HG03064 (cell line): Measurements from ENCODE around the gene SCN1B.
"Not testable (repeated sequence)": the region's sequence is repeated elsewhere in the genome, so short reads cannot be mapped to it uniquely, and the experiment has no call there.

ENCODE experiments used
- ATAC-seq: cut with Tn5 transposase; IDR thresholded peaks from one replicate; pipeline ENCODE4 v1.9.1; 2021; ENCODE audit warnings: low read depth; ENCODE audit not compliant: unreplicated experiment

SCN1B gene

DNA sequence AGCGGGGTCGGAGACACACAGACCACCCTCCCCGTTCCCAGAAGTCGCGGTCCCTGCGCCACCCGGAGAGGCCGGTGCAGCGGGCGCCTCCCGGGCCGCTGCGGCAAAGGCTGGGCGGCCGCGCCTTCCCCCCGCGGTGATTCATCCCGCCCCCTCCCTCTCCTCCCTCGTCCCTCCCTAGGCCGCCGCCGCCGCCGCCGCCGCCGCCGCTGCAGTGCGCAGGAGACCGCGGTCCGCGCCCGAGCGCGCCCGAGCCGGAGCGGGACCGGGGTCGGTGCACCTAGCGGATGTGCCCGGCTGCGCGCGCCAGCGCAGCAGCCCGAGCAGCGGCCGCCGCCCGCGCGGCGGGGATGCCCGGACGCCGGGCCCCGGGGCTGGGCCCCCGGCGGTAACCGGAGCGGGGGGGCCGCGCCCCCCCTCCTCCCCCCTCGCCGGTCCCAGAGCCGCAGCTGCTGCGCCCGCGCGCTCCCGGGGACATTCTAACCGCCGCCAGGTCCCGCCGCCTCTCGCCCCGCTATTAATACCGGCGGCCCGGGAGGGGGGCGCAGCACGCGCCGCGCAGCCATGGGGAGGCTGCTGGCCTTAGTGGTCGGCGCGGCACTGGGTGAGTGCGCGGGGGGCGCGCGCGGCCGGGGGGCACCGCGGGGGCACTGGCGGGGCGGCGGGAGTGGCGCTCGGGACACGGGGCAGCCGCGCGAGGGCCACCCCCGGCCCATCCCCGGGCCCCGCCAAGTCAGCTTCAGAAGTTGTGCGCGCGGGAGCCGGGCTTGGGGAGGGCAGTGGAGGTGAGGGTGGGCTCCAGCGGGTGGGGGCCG lies at the start of gene SCN1B:
Gene SCN1B (plus strand): TSS at position 214 of the 815 bp plus-strand sequence. CDS start 351 bp downstream, at position 565.
- ATAC-seq = no peak

DNA sequence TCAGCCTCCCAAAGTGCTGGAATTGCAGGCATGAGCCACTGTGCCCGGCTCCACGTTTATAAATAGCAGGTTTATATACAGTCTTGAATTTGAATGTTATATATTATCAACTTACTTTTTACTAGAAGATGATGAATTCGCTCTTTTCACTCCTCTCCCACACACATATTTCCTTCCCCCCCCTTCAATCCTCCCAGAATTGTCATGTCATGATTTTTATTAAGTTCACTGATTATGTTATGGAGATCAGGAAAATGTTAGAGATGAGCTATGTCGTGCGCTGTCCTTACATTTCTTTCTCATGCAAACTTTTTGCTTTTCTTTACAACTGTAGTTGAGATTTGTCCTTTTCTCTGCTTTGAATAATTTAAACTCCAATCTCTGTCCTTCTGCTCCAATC lies 48.0 kb upstream of the SCN1B start:
- no peak for ATAC-seq

GRCh38 chr19:34983786-34984185 lies 46.5 kb upstream of the SCN1B start:
- no peak for ATAC-seq

DNA sequence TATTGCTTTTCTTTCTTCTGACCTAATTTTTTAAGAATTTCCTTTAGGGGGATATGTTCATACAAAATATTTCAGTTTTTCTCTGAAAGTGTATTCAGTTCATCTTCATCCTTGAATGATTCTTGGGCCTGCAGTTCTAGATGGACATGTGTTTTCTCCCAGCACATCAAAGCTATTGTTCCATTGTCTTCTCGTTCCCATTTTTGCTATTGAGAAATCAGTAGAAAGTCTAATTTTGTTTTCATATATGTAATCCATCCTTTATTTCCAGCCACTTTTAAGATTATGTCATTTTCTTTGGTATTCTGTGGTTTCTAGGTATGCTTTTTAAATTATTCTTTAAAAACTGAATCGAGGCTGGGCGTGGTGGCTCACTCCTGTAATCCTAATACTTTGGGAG lies 46.0 kb upstream of the SCN1B start:
- ATAC-seq = no peak

DNA sequence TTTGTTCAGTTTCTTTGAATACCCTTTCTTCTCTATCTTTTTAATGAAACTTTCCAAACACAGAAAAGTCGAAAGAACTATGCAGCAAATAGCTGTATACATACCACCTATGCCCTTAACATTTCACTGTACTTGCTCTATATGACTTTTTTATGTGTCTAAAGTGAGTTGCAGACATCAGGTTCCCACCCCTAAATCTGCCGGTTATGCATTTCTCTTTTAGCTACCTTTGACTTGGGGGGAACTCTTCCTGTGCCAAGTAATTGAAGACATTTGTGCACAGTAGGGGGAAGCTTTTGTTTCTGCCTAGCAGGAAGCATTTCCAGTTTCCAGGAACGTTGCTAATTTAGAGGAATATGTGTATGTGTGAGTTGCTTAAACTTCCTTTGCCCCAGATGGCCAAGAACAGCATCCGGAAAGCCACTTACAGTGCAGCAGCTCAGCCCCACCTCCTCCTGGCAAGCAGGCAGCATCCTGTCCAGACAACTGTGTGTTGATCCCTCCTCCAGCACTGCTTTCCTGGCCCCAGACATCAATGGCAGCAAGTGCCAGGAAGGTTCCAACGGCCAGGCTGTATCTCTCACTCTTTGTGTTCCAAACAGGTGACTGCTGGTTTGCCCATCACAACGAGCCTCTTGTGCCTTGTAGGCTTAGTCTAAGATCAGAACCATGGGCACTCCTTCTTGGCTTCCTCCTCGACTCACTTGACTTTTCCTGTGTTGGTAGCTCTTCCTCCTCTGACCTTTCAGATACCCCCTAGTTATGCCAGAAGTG lies 44.8 kb upstream of the SCN1B start:
- ATAC-seq = no peak

- ATAC-seq = no peak
Observed at GRCh38 chr19:34988119-34988518, 42.2 kb upstream of the SCN1B start.

DNA sequence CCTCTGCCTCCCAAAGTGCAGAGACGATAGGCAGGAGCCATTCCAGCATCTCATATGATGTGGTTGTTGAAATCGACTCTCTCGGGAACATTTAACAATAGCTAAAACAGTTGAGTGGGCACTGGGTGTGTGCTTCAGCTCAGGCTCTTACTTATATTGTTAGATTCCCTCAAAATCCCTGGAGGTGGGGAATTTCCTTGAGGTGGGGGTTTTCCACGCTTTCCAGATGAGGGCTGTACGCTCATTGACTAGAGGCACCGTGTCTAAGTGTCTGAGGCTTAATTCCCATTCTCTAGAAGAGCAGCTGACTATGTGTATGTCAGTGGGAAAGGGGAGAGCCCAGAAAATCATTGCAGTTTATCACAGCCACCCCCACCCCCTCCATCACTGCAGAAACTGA lies 41.0 kb upstream of the SCN1B start:
- no peak for ATAC-seq

DNA sequence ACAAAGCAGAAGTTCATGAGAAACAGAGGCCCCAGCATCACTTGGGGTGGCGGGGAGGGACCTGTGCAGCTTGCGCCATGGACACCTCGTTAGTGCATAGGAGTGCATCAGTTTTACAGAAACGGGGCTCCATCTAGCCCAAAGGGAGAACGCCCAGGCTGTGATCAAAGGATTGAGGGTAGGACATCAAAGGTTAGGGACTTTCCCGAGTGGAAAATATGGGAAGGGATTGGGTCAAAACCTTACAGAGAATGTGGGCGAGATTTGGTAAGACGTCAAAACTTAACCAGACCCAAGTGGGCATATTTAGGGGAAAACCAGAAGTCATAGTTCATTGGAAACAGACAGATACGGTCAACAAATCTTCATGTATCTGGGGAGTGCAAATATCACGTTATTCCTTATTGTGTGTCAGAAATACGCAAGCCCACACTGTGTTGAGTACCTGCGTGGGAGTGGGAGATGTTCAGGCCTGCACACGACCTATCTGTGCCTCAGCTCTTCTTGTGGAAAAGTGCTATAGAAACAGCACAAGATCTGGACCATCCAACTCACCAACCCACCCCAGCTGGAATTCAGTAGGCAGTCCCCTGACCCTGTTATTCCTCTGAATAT lies 39.6 kb upstream of the SCN1B start:
- ATAC-seq = no peak

DNA sequence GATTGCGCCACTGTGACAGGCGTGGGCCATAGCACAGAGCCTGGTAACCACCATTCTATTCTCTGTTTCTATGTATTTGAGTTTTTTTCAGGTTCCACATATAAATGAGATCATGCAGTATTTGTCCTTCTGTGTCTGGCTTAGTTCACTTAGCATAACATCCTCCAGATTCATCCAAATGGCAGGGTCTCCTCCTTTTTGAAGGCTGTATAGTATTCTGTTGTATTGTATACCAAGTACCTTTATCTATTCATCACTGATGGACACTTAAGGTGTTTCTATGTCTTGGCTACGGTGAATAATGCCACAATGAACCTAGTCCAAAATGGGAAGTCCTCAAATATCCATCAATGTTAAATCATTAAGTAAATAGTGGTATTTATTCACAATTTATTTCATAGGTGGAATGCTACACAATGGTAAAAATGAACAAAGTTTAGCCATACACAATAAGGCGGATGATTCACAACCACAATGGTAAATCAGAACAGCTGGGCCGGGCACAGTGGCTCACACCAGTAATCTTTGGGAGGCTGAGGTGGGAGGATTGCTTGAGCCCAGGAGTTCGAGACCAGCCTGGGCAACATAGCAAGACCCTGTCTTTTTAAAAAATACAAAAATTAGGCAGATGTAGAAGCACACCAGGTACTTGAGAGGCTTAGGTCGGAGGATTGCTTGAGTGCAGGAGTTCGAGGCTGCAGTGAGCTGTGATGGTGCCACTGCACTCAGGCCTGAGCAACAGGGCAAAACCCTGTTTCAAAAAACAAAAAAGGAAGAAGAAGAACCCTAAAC lies 38.5 kb upstream of the SCN1B start:
- ATAC-seq = no peak

DNA sequence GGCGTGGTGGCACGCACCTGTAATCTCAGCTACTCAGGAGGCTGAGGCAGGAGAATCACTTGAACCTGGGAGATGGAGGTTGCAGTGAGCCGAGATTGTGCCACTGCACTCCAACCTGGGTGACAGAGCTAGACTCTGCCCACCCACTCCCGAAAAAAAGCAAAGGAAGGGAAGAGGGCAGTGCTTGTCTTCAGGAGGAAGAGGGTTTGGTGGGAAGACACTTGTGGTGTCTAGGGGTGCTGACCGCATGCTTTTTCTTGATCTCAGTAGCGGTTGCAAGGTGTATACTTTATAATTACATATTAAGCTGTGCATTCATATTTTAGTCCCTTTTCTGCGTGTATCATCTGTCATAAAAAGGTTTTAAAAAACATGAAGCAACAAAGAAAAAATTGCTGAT lies 37.7 kb upstream of the SCN1B start:
- ATAC-seq = not testable (repeated sequence)

- ATAC-seq = no peak
Observed at GRCh38 chr19:34994286-34994642, 36.0 kb upstream of the SCN1B start.

- ATAC-seq = no peak
Observed at GRCh38 chr19:34994643-34995541, 35.4 kb upstream of the SCN1B start.

- no peak for ATAC-seq
Observed at GRCh38 chr19:34995551-34995950, 34.7 kb upstream of the SCN1B start.

DNA sequence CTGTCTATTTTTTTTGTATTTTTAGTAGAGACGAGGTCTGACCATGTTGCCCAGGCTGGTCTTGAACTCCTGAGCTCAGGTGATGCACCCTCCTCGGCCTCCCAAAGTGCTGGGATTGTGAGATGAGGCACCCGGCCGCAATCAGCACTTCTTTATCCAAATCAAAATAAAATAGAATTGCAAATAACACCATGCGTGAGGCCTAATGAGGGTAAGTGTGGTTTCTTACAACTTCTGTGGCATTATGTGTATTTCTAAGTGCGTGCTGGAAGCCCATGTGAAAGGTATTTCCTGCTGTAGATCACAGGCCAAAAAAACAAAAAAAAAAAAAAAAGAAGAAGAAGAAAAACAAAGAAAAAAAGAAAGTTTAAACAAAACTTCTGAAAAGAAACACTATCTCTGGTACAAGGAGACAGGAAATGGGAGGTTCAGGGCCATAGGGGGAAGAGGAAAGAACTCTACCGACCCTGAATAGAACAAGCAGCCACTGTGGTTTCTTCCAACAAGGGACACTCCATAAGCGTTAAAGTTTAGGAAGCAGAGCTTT lies 33.1 kb upstream of the SCN1B start:
- no peak for ATAC-seq

- ATAC-seq = not testable (repeated sequence)
Observed at GRCh38 chr19:34998224-34998623, 32.0 kb upstream of the SCN1B start.

GRCh38 chr19:34998777-34999497 lies 31.3 kb upstream of the SCN1B start:
- no peak for ATAC-seq

DNA sequence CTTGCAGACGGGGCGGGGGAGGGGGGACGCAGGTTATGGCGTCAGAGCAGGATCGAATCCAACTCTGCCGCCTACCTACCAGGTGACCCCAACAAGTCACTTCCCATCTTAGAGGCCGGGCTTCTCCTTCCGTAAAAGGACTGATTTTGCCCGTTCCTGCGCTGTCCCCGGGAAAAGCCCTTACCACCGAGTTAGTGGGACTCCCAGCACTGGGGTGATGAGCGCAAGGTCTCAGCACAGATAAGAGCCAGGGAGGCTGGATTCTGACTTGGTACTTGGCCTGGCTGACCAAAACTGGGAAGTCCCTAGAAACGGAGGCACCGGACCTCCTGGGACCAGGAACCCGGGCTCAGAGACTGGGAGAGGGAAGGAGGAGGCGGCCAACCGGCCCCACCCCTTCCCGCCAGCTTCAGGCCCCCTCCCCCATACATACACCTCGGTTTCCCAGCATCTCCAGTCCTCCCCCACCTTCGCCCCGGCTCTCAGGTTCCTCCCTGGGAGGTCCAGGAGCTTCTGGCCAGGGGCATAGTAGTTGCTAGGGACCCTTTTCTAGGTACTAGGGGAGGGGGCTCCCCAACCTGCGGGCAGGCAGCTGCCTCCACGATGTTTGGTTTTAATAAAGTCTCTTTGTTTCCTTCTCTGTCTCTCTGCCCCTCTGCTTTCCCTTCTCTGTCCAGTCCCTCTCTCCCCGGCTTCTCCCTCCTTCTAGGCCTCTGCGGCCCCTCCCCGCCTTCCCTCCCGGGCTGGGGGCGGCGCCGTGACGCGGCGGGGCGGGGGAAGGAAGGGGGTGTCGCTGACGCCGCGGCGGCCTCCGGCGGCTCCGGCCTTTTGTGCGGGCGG lies 30.6 kb upstream of the SCN1B start, which contains the start of gene GRAMD1A:
Gene GRAMD1A (plus strand): TSS at position 826 of the 840 bp plus-strand sequence. CDS start 156 bp downstream, outside the sequence.
- ATAC-seq = peak; percentile 52

DNA sequence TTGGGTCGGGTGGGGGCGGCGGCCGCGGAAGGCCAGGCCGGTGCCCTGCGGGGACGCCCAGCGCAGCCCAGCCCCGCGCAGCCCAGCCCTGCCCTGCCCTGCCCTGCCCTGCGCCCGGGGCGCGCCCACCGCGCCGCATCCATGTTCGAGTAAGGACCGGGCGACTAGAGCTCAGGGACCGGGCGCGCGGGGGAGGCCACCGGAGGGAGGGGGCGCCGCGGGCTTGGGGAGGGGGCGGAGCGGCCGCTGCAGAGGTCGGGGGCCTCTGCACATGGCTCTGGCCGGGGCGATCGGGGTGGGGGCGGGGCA lies 30.0 kb upstream of the SCN1B start:
- ATAC-seq = no peak
